Hematopoietic multipotent progenitor cell (in vitro differentiated cells): ENCODE measurements around the gene GLTP. TPM values are rescaled to one million over a fixed set of nuclear protein-coding genes. Genes with fewer than 3 reads are reported as not detected.

Experiments
- DNase-seq, 3 donors: peaks; one replicate each; pipeline ENCODE4 v3.0.0-alpha.2; 2011 to 2015; ENCODE audit warnings: low read depth in 2 of 3, low spot score in 2 of 3
- small RNA-seq: library from RNA; depleted of rRNA; stranded (forward); fragments of <200 nt; gene quantifications from one replicate; pipeline ENCODE3, GENCODE V24; 2012
- total RNA-seq: library from RNA; depleted of rRNA; stranded (reverse); fragments of >200 nt; gene quantifications from one replicate; pipeline ENCODE4 v1.2.3, GENCODE V29; 2012

GLTP gene
- total RNA-seq, 1 donor: 19.7 TPM

GRCh38 chr12:109807954-109808643 is 72.2 kb downstream of the GLTP start:
- DNase-seq: no peak

GRCh38 chr12:109804820-109805761 is 75.2 kb downstream of the GLTP start:
- peak; percentile 42 to 59 (median 50) for DNase-seq

- DNase-seq: no peak
These were observed 76.7 kb downstream of the GLTP start for GRCh38 chr12:109803678-109804077.

- DNase-seq: no peak
These were observed 77.5 kb downstream of the GLTP start for GRCh38 chr12:109802828-109803227.

Small RNA genes lying within 50 kb of the gene (small RNA-seq; reads per million reads assigned to genes)
- gene MIR4497: not detected
- gene RN7SL441P: not detected

Other genes with a start within 250 kb of the GLTP start
- 0.81 TPM for gene FAM222A, start 166.7 kb downstream of the GLTP start, total RNA-seq
- not detected for gene TRPV4, start 47.1 kb downstream of the GLTP start, total RNA-seq
- 12.1 TPM for gene TCHP, start 19.7 kb upstream of the GLTP start, total RNA-seq
- gene GIT2, start 115.8 kb upstream of the GLTP start, total RNA-seq: 88.3 TPM
- 99.9 TPM for gene ANKRD13A, start 118.9 kb upstream of the GLTP start, total RNA-seq
- gene C12orf76, start 168.0 kb upstream of the GLTP start, total RNA-seq: 47.4 TPM
- 2.7 TPM for gene IFT81, start 243.8 kb upstream of the GLTP start, total RNA-seq